Prostate gland (tissue), 2 donors: ENCODE data around the gene FUT7.

Source experiments
- POLR2A ChIP-seq: fragments of 450-650 bp; IDR thresholded peaks from one replicate; pipeline ENCODE4 v1.6.1; 2016; ENCODE audit warnings: antibody characterized with exemption, mild to moderate bottlenecking
- POLR2AphosphoS5 ChIP-seq: sonication (generic); formaldehyde crosslinking; IDR thresholded peaks from one replicate; pipeline ENCODE4 v1.6.1; 2017; ENCODE audit warnings: antibody characterized with exemption
- TF ChIP-seq, protein P1 (sequence below), 4 experiments: fragments of 200-600 bp in 2 of 4; fragments of 450-650 bp in 2 of 4; sonication (generic) in 2 of 4; IDR thresholded peaks; 1 replicate in 3 of 4; 2 replicates in 1 of 4; pipeline ENCODE4 v1.5.1; 2016 to 2019; ENCODE audit warnings: antibody characterized with exemption in 4 of 4, mild to moderate bottlenecking in 2 of 4, moderate library complexity in 2 of 4

DNA sequence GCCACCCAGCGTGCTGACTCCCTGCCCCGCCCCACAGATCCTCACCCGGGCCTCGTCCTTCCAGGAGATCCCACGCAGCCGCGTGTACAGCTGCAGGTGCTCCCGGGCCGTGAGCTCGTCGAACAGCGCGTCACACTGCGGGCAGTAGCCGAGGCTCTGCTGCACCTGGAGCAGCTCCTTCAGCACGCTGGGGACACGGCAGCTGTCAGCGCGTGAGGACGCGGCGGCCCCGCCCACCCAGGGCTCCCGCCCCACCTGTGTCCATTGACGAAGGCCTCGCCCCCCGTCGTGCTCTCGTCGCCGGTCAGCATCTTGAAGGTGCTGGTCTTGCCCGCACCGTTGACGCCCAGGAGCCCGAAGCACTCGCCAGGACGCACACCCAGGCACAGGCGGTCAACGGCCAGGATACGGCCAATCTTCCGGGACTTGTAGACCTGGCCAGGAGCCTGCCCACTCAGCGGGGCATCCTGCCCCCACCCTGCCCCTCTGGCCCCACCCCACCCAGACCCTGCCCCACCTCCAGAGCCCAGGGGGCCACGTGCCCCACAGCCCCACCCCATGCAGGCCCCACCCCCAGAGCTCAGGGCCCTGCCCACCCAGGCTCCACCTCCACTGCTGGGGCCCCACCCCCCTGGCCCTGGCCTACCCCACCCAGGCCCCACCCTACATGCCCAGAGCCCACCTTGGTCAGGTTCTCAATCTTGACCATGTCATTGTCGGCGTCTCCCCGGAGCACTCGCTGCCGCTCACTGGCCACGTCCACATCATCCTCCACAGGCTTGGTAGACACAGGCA is 21.8 kb downstream of the FUT7 start:
- TF ChIP-seq POLR2AphosphoS5 (no peak), POLR2A (no peak)
- TF ChIP-seq, protein P1, sequence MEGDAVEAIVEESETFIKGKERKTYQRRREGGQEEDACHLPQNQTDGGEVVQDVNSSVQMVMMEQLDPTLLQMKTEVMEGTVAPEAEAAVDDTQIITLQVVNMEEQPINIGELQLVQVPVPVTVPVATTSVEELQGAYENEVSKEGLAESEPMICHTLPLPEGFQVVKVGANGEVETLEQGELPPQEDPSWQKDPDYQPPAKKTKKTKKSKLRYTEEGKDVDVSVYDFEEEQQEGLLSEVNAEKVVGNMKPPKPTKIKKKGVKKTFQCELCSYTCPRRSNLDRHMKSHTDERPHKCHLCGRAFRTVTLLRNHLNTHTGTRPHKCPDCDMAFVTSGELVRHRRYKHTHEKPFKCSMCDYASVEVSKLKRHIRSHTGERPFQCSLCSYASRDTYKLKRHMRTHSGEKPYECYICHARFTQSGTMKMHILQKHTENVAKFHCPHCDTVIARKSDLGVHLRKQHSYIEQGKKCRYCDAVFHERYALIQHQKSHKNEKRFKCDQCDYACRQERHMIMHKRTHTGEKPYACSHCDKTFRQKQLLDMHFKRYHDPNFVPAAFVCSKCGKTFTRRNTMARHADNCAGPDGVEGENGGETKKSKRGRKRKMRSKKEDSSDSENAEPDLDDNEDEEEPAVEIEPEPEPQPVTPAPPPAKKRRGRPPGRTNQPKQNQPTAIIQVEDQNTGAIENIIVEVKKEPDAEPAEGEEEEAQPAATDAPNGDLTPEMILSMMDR (IDR thresholded peaks at IDR 0.05): no peak
